LNCAP (cell line): ENCODE data around the gene MACROH2A2.

Source experiments
- CTCF ChIP-seq: fragments of 450-650 bp; IDR thresholded peaks from 2 replicates; pipeline ENCODE4 v1.5.1; 2017; ENCODE audit warnings: mild to moderate bottlenecking

MACROH2A2 gene

GRCh38 chr10:70120417-70120816 lies 67.8 kb downstream of the MACROH2A2 start:
- no peak for TF ChIP-seq CTCF

- TF ChIP-seq CTCF = no peak
Measured at GRCh38 chr10:70121281-70121949, 68.8 kb downstream of the MACROH2A2 start.

- no peak for TF ChIP-seq CTCF
Measured at GRCh38 chr10:70122742-70123141, 70.1 kb downstream of the MACROH2A2 start.

GRCh38 chr10:70123817-70124216 lies 71.2 kb downstream of the MACROH2A2 start:
- no peak for TF ChIP-seq CTCF

GRCh38 chr10:70124415-70124814 lies 71.8 kb downstream of the MACROH2A2 start:
- no peak for TF ChIP-seq CTCF

- no peak for TF ChIP-seq CTCF
Measured at GRCh38 chr10:70124918-70125317, 72.3 kb downstream of the MACROH2A2 start.

- no peak for TF ChIP-seq CTCF
Measured at GRCh38 chr10:70125918-70126552, 73.4 kb downstream of the MACROH2A2 start.
